Left kidney (tissue), 8 donors: Measurements from ENCODE around the gene NPY2R. TPM values are rescaled to one million over a fixed set of nuclear protein-coding genes. Genes with fewer than 3 reads are reported as not detected.

Experiments used
- DNase-seq: peaks from one replicate; pipeline ENCODE4 v3.0.0-alpha.2; 2013
- long read RNA-seq, 8 donors: transcript quantifications; one replicate each; lab custom pipeline, GENCODE V29; 2026
- polyA plus RNA-seq: library from polyadenylated mRNA; unstranded; fragments of 120-200 nt; gene quantifications from one replicate; pipeline ENCODE4 v1.2.1, GENCODE V29; 2013; ENCODE audit not compliant: insufficient read length

Gene NPY2R, protein sequence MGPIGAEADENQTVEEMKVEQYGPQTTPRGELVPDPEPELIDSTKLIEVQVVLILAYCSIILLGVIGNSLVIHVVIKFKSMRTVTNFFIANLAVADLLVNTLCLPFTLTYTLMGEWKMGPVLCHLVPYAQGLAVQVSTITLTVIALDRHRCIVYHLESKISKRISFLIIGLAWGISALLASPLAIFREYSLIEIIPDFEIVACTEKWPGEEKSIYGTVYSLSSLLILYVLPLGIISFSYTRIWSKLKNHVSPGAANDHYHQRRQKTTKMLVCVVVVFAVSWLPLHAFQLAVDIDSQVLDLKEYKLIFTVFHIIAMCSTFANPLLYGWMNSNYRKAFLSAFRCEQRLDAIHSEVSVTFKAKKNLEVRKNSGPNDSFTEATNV
- 0.53 TPM for polyA plus RNA-seq
- long read RNA-seq, donor 1 = 0 reads
- long read RNA-seq, donor 2 = 0 reads
- long read RNA-seq, donor 3 = 0 reads
- long read RNA-seq, donor 4 = 0 reads
- long read RNA-seq, donor 5, partial matches to known transcripts = 0 of 1 reads
- long read RNA-seq, donor 5, other reads (novel, unspliced or antisense) = 0 of 1 reads
- long read RNA-seq, donor 6 = 0 reads
- long read RNA-seq, donor 7 = 0 reads
- long read RNA-seq, donor 8 = 0 reads

DNA sequence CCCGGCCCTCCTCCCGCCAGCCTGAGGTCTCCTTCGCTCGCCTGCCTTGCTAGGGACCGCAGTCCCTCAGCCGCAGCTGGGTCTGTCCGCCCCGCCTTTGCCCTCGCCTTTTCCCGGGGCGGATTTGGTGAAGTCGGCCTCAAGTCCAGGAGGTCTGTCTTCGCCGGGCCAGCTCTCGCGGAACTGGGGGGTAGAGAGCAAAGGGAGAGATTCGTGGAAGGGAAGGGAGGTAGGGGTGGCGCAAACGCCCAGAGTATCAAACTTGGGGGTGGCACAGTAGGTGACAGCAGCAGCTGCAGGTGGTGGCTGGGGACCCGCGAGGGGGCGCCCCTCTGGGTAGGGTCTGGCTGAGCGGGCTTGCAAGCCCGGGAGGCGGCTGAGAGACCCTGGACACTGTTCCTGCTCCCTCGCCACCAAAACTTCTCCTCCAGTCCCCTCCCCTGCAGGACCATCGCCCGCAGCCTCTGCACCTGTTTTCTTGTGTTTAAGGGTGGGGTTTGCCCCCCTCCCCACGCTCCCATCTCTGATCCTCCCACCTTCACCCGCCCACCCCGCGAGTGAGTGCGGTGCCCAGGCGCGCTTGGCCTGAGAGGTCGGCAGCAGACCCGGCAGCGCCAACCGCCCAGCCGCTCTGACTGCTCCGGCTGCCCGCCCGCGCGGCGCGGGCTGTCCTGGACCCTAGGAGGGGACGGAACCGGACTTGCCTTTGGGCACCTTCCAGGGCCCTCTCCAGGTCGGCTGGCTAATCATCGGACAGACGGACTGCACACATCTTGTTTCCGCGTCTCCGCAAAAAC lies at the start of gene NPY2R:
TSS of gene NPY2R (plus strand) at position 379 of the 797 bp plus-strand sequence. CDS start 5,304 bp downstream, outside the sequence.
- DNase-seq = peak; percentile 40

DNA sequence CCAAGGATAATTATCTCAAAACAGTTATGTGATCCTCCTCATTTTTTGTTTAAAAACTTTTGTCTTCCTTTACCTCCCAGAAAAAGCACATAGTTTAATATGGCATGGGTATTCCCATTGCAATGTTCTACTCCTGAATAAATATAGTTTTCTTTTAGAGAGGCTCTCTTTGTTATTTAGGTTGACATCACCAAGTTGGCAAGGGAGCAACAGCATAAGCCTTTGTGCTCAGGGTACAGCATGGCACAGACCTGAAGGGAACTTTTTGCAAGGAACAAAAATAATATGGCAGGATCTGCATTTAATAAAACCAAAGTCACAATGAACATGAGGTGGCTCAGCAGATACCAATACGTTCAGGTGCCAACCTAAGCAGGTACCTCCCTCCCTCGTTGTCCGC lies 47.1 kb upstream of the NPY2R start:
- DNase-seq = no peak

DNA sequence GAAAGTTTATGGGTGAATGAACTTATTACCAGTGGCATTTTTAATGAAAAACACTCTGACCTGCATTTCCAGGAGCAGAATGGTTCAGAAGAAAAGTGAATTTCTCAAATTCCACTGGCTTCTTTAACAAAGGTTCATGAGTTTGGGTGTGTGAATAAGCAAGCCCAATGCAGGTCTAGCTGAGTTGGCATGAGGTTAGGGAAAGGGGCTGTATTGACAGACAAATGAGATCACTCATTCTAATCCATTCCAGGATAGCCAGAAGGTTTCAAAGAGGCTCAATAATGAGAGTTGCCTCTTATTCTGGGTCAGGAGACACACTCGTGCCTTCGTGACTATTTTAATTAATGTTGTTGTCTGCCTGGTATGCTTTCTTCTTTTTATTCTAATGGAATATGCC lies 43.7 kb upstream of the NPY2R start:
- no peak for DNase-seq

DNA sequence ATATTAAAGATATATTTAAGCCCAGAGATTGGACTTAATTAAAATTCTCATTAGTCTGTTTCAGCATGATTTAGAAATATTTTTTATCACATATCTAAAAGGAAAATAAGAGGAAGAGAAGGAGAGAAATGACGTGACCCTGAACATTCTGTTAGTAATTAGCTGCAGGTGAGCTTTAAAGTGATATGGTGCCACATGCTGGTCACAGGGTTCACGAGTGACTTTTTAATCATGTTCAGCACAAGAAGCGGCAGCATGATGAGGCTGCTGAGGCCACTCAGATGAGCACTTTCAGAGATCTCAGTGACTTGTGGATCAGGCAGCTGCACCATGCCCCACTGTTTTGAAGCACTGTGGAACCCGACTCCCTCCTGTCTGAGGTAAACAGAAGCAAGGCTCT lies 37.9 kb upstream of the NPY2R start:
- DNase-seq = no peak

DNA sequence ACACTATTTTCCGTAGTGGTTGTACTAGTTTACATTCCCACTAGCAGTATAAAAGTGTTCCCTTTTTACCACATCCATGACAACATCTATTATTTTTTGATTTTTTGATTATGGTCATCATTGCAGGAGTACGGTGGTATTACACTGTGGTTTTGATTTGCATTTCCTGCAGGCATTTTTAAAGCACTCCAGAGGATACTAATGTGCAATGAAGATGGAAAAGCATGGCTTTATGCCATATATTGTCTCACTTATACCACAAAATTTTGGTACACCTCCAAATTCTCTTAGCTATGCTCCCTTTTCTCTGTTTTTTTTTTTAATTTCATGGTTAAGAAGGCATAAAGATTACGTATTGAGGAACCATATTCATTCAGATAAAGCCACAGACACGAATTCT lies 35.1 kb upstream of the NPY2R start:
- DNase-seq = no peak

DNA sequence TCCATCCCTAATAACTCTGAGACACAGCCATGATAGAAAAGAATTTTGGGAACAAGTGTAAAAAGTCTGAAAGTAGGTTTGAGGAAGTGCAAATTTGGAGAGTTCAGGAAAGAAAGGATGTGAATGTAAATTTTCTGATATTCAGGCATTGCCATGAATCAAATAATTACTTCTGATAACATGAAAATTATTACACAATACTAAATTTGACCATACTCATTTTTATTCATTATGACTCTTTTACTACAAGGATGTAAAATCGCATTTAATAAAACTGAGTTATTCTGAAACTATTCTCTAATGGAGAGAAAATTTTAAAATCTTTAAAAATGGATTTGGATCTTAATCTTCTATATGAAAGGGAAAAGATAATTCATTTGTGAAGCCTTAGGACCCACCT lies 33.8 kb upstream of the NPY2R start:
- no peak for DNase-seq

DNA sequence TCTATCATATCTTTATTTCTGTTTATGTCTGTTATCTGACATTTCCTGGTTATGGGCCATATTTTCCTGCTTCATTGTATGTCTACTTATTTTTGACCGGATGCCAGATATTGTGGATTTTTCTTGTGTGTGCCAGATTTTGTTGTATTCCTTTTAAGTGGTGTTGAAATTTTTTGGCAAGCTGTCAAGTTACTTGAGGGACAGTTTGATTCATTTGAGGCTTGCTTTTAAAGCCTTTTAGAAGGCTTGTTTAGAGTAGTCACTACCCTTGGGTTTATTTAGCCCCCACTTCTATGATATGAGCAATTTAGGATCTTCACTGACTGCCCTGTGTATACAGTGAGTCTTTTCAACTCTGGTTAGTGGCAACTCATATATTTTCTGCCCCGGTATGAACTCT lies 29.2 kb upstream of the NPY2R start:
- DNase-seq = no peak

DNA sequence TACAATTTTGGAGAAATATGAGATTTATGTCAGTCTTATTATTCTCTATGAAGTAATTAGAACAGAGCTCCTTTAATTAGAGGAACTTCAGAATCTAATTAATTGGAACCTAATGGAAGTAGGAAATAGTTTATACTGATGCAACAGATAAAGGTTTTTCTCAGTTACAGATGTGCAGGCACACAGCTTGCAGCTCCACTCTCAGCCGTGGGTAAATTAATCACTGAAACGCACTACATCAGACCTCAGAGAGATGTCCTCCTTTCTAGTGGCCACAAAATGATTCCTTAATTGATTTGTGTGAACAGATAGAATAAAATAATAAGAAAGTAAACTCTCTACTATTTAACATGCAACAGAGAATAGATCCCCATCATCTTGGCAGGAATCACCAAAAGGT lies 21.5 kb upstream of the NPY2R start:
- DNase-seq = no peak

DNA sequence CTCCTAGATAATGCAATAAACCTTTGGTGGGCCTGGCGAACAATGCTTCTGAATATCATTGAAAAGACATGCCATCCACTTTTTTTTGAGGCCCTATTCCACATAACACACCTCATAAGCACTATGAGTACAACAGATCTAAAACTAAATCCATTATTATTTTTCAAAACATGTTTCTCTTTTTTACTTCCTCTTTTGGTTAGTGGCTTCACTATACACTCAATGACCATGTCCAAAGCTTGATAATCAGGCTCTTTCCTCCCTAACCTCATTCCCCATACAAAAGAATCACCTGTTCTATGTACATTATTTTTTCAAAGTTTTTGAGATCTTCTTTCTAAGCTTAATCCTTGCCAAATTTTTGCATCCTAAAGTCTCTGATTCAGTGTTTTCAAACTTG lies 20.4 kb upstream of the NPY2R start:
- no peak for DNase-seq

DNA sequence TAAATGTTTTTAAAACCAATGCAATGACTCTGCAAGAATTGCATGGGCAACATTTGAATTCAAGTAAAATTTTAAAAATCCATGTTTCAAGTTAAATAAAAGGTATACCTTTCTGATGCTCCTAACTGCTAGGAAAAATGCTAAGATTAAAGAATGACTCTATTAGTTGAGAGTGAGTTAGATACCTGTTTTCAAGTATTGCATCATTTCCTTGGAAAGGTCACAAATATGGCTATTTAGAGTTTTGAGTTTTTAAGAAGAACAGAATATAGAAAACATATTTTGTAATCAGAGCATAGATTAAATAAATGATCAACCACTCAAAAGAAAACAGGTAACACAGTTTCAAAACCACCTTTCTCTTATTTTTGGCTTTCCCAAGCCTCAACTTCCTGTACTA lies 18.3 kb upstream of the NPY2R start:
- DNase-seq = no peak

DNA sequence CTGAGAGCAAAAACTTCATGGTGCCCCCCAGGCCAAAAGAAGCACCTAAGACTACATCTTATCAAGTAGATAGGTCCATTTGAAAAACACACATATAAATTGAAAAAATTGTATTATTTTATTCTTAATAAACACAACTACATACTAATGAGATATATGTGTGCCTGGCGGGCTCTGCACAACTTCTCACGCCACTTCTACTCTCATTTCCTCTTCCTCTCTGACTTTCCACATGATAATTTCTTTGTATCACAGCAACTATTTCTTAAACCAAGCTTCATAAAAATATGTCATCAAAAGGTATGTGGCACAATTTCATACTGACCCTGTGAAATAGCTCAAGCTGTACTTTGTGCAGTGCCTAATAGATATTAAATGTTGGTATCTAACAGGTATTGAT lies 10.7 kb upstream of the NPY2R start:
- no peak for DNase-seq

DNA sequence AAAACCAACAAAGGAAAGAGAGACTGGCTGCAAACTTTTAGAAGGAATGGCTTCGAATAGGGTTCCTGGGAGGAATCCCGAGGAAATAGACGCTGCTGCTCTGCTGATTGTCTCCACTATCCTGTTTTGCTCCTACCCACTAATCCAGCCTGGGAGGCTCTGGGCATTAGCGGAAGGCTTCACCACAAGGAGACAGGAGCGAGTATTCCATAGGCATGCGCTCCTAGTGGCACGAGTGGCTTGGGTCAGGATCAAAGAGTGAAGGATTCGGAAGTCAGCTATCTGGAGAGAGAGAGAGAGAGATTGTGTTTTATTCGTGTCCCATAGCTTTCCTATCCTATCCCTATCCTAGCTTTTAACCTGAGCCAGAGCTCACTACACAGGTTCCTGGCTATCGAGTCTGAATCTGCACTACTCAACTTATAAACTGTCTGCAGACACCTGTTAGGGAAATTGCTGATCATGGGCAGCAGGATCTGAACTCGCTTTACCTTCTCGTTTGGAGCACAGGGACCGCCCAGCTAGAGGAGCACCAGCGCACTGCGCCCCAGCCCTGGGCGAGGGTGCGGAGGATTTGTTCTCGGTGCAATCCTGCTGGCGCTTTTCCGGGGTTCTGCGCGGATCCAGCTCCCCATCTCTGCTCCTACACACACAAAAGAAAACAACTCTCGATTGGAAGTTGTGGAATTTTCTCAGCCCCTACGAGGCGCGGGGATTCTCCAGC lies 740 bp upstream of the NPY2R start:
- peak; percentile 27 for DNase-seq

DNA sequence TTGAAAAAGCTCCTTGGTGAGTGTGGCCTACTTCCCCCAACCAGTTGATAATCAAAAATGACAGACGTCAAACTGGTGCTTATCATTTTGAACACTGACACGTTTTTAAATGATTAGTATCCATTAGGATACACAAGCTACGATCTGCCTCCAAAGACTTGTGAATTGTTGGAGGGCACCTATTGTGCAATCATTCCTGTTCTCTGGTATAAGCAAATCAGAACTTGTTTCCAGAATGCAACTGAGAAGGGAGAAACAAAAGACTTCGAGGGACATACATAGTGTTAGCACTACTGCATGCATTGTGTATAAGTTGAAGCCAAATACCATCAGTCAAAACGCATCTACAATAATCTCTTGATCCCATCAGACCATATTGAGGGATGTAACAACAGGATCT lies 11.6 kb downstream of the NPY2R start:
- DNase-seq = no peak

DNA sequence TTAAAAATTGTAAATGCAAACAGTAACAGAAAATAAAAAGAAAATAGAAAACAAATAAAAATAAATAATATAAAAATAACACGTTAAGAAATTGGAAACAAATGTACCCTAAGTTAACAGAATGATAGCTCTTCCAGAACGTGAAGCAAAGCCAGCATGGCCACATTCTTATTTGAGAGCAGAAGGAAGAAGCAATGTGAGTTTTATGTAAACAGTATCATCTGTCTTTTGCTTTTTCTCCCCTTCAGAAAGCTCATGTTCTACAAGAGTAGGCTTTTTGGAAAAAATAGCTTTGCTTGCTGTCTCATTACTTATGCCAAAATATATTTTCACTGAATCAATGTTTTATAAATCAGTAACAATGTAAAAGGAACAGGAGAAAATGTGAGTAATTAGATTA lies 18.7 kb downstream of the NPY2R start:
- no peak for DNase-seq

DNA sequence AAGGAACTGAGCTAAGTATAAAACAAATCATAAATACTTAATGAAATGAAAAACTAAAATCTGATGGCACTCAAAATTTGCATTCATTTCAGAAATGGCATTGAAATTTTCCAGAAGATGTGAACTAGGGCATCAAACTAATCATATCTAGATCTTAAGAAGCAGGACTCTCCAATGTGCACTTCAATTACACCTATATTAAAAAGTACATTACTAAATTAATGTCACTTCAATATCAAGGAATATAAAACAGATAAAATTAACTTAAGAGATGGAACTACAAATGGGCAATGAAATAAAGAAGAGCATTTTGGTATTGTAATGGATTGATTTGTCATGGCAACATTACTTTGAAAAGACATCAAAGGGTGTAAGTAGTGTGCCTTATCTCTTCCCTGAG lies 20.3 kb downstream of the NPY2R start:
- no peak for DNase-seq

DNA sequence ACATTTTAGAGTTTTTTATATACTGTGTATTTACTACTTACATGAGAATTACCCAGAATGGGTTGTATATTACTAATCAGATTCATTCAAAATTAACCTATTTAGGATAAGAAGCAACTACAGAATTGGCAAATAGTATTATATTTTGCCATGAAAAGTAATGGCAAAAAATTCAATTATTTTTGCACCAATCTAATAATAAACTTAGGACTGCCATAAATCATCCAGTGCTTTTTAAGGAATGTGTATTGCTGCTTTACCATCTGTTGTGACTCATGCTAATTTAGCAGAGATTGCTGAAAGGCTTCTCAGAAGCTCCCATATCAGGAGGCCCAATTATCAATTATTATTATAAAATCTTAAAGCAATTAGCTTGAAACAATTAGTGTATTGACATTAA lies 24.0 kb downstream of the NPY2R start:
- no peak for DNase-seq

DNA sequence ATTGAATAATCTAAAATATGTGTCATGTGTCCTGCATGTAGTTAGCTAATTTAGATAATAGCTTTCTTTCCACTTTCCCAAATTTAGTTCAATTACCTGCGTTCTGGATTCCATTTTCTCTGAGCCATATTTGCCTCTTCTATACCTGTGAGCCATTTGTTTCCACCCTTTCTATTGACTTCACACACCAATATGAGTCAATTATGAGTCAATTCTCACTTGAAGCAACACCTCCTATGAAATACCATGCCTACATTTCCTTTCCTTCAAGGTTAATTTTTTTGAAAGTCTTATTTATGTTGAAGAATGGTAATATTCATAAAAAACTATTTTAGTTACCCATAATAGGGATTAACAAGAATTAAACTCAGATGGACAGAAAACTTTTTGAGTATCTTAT lies 25.8 kb downstream of the NPY2R start:
- DNase-seq = no peak

DNA sequence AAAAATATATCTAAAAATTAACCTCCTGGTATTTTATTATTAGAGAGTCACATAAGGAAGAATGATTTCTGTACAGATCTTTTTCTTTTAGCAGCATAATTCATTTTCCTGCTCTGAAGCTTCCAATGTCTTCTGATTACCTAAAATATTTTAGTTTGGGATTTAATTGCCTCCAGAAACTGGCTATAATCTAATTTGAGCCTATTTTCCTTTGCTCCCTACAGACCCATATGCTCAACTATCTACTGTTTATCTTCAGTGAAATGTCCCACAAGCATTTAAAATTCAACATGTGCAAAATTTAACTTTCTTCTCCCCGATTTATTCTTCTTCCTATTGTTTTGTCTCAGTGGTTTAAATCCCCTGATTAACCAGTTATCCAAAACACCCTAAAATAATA lies 29.1 kb downstream of the NPY2R start:
- no peak for DNase-seq

DNA sequence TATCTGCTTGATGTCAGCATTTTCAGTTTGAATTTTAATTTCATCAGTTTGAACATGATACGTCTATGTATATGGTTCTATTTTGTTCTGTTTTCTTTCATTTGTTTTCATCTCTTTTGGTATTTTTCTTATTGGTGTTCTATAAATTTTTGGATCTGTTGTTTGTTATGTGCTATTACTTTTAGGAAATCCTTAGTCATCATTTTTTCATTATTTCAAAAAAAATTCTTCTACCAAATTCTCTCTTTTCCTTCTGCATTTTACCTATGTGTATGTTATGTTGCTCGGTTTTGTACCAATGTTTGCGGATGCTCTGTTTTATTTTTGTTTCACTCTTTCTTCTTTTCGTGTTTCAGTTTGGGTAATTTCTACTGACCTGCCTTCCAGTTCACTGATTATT lies 32.8 kb downstream of the NPY2R start:
- DNase-seq = no peak

DNA sequence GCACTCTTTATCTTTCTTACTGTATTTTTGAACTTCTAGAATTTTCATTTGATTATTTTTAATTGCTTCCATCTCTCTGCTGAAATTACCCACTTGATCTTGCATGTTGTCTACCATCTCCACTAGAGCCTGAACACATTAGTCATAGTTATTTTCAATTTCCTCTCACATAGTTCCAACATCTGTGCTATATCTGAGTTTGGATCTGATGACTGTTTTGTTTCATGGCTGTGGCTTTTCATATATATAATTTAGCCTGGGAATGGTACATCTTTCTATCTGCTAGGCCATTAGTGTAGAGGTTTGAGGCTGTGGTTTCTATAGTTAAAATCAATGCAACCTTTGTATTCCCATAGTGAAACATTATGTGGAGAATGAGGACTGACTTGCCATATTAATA lies 33.2 kb downstream of the NPY2R start:
- DNase-seq = no peak

DNA sequence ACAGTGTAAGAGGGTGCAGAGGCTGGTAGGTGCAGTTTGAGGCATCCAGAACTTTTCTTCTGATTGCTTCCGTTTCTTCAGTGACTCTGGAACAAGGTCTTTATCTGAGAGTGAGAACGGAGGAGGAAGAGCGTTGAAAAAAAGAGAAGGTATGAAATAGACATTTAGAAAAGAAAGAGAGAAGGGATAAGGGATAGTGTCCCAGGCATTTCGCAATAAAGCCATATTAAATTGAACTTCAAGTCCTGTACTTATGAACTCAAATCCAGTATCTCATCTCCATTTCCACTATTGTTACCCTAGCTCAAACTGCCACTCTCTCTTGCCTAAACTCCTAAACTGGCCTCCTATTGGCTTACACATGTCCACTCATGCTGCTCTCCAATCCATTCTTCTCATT lies 36.7 kb downstream of the NPY2R start:
- DNase-seq = no peak
